Measurements from ENCODE around the gene AP1M1. TPM values are rescaled to one million over a fixed set of nuclear protein-coding genes. Genes with fewer than 3 reads are reported as not detected.

Gene AP1M1
- total RNA-seq, 1 donor from 2014 or later = 85.5 TPM

- Mint-ChIP-seq H3K9me3 (ENCODE audit: unreplicated experiment) (no peaks in the 10 kb centered on the region), H3K36me3 (ENCODE audit: unreplicated experiment) (no peaks in the 10 kb centered on the region), H3K27me3 (ENCODE audit: unreplicated experiment) (peaks cover 31% of the 10 kb centered on the region), H3K27ac (ENCODE audit: unreplicated experiment) (no peak overlapping the region), H3K4me1 (ENCODE audit: unreplicated experiment) (no peaks in the 10 kb centered on the region), H3K4me3 (ENCODE audit: unreplicated experiment) (no peak overlapping the region)
- no peak for TF ChIP-seq CTCF (IDR thresholded peaks at IDR 0.05)
- DNase-seq (ENCODE audit: extremely low spot score, unreplicated experiment) = no peak
Measured at GRCh38 chr19:16262618-16263017, 64.9 kb downstream of the AP1M1 start.

GRCh38 chr19:16263141-16263761 is 65.5 kb downstream of the AP1M1 start:
- H3K9me3 Mint-ChIP-seq (ENCODE audit: unreplicated experiment) = no peaks in the 10 kb centered on the region
- no peak for TF ChIP-seq CTCF (IDR thresholded peaks at IDR 0.05)
- no peak for DNase-seq (ENCODE audit: extremely low spot score, unreplicated experiment)
- no peak overlapping the region for H3K27ac Mint-ChIP-seq (ENCODE audit: unreplicated experiment)
- H3K36me3 Mint-ChIP-seq (ENCODE audit: unreplicated experiment) = no peaks in the 10 kb centered on the region
- peaks cover 27% of the 10 kb centered on the region for H3K27me3 Mint-ChIP-seq (ENCODE audit: unreplicated experiment)
- H3K4me3 Mint-ChIP-seq (ENCODE audit: unreplicated experiment) = no peak overlapping the region
- H3K4me1 Mint-ChIP-seq (ENCODE audit: unreplicated experiment) = no peaks in the 10 kb centered on the region

- Mint-ChIP-seq H3K27me3 (ENCODE audit: unreplicated experiment) (peaks cover 27% of the 10 kb centered on the region), H3K9me3 (ENCODE audit: unreplicated experiment) (no peaks in the 10 kb centered on the region), H3K27ac (ENCODE audit: unreplicated experiment) (no peak overlapping the region), H3K36me3 (ENCODE audit: unreplicated experiment) (no peaks in the 10 kb centered on the region), H3K4me1 (ENCODE audit: unreplicated experiment) (no peaks in the 10 kb centered on the region), H3K4me3 (ENCODE audit: unreplicated experiment) (no peak overlapping the region)
- no peak for DNase-seq (ENCODE audit: extremely low spot score, unreplicated experiment)
- TF ChIP-seq CTCF (IDR thresholded peaks at IDR 0.05) = no peak
Measured at GRCh38 chr19:16265205-16265604, 67.5 kb downstream of the AP1M1 start.

GRCh38 chr19:16265890-16266585 is 68.3 kb downstream of the AP1M1 start:
- H3K9me3 Mint-ChIP-seq (ENCODE audit: unreplicated experiment) = no peaks in the 10 kb centered on the region
- H3K36me3 Mint-ChIP-seq (ENCODE audit: unreplicated experiment) = no peaks in the 10 kb centered on the region
- no peak for DNase-seq (ENCODE audit: extremely low spot score, unreplicated experiment)
- no peak overlapping the region for H3K27ac Mint-ChIP-seq (ENCODE audit: unreplicated experiment)
- TF ChIP-seq CTCF (IDR thresholded peaks at IDR 0.05) = no peak
- H3K27me3 Mint-ChIP-seq (ENCODE audit: unreplicated experiment) = peaks cover 26% of the 10 kb centered on the region
- H3K4me1 Mint-ChIP-seq (ENCODE audit: unreplicated experiment) = no peaks in the 10 kb centered on the region
- H3K4me3 Mint-ChIP-seq (ENCODE audit: unreplicated experiment) = no peak overlapping the region

- Mint-ChIP-seq H3K4me1 (ENCODE audit: unreplicated experiment) (no peaks in the 10 kb centered on the region), H3K9me3 (ENCODE audit: unreplicated experiment) (no peaks in the 10 kb centered on the region), H3K27me3 (ENCODE audit: unreplicated experiment) (peaks cover 20% of the 10 kb centered on the region), H3K36me3 (ENCODE audit: unreplicated experiment) (no peaks in the 10 kb centered on the region), H3K27ac (ENCODE audit: unreplicated experiment) (no peak overlapping the region), H3K4me3 (ENCODE audit: unreplicated experiment) (no peak overlapping the region)
- DNase-seq (ENCODE audit: extremely low spot score, unreplicated experiment) = no peak
- TF ChIP-seq CTCF (IDR thresholded peaks at IDR 0.05) = no peak
Measured at GRCh38 chr19:16266586-16266942, 68.9 kb downstream of the AP1M1 start.

All from osteocyte (in vitro differentiated cells).